22Rv1 (cell line): ENCODE results near the gene RAX2.
"Not testable (repeated sequence)": the region's sequence is repeated elsewhere in the genome, so short reads cannot be mapped to it uniquely, and the experiment has no call there.

Source experiments
- ZFX ChIP-seq: fragments of 450-650 bp; IDR thresholded peaks from 2 replicates; pipeline ENCODE4 v1.6.1; 2017; ENCODE audit warnings: antibody characterized with exemption, borderline replicate concordance
- TF ChIP-seq, protein P1 (sequence below): fragments of 450-650 bp; IDR thresholded peaks from 2 replicates; pipeline ENCODE4 v1.5.1; 2017; ENCODE audit warnings: mild to moderate bottlenecking

DNA sequence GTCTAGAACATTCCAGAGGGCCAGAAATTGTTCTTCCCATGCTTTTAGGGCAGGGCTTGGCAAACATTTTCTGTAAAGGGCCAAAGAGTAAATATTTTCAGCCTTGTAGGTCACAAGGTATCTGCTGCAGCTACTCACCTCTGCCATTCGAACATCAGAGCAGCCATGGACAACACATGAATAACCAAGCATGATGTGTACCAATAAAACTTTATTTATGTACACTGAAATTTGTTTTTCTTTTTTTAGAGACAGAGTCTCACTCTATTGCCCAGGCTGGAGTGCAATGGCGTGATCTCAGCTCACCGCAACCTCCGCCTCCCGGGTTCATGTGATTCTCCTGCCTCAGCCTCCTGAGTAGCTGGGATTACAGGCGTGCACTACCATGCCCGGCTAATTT lies 14.3 kb downstream of the RAX2 start:
- TF ChIP-seq, protein P1, sequence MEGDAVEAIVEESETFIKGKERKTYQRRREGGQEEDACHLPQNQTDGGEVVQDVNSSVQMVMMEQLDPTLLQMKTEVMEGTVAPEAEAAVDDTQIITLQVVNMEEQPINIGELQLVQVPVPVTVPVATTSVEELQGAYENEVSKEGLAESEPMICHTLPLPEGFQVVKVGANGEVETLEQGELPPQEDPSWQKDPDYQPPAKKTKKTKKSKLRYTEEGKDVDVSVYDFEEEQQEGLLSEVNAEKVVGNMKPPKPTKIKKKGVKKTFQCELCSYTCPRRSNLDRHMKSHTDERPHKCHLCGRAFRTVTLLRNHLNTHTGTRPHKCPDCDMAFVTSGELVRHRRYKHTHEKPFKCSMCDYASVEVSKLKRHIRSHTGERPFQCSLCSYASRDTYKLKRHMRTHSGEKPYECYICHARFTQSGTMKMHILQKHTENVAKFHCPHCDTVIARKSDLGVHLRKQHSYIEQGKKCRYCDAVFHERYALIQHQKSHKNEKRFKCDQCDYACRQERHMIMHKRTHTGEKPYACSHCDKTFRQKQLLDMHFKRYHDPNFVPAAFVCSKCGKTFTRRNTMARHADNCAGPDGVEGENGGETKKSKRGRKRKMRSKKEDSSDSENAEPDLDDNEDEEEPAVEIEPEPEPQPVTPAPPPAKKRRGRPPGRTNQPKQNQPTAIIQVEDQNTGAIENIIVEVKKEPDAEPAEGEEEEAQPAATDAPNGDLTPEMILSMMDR = not testable (repeated sequence)
- not testable (repeated sequence) for TF ChIP-seq ZFX
